ENCODE measurements around the gene LIPA.

Gene LIPA

DNA sequence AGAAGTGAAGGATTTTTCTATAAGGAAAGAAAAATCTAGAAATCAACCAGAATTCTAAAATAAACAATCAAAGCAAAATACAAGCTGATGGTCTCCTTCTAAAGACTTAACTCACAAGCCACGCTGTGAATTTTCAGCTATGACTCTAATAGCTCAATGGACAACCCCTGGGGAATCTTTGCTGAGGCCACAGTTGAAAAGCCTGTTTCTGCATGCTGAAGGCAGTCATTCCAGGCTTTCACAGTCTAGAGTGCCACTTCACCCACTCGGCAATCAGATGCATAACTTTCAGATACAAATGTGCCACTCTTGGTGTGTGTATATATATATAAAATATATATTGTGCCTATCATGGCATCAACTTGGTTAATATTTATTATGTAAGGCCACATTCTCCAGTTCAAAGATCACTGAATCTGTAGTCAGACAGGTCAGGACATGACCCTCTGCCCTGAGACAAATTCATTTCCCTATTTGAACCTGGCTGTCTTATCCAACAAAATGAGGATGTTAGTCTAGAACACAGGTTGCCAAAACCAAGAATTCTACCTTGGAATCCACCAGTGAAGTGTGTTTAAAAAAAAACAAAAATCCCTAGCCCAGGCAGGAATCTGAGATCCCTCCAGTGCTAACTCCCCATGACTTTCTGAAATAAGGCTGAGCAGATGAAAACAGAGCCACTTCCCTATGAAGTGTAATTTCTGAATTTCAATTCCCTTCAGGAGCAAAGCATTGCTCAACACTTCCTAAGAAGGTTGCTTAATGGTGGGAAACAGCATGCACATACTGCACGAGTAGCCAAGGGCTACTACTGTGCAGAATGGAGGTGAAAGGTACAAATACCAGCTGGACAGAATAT lies 9.9 kb downstream of the LIPA start:
- Histone ChIP-seq H3K4me3 (IDR thresholded peaks at IDR 0.05; ENCODE audit: insufficient read depth, low read depth, low read length) (no peak overlapping the region), H3K79me2 (ENCODE audit: insufficient read depth, low read depth) (no peaks in the 10 kb centered on the region), H2AFZ (ENCODE audit: low read depth) (no peak overlapping the region), H3K27ac (no peak overlapping the region), H3K4me2 (no peak overlapping the region), H3K4me1 (ENCODE audit: low read depth, poor library complexity, severe bottlenecking) (no peaks in the 10 kb centered on the region), H3K9ac (no peak overlapping the region), H3K36me3 (ENCODE audit: insufficient read depth) (no peaks in the 10 kb centered on the region), H4K20me1 (ENCODE audit: insufficient read depth) (no peaks in the 10 kb centered on the region), H3K27me3 (ENCODE audit: insufficient read depth, low read depth) (no peaks in the 10 kb centered on the region)
- TF ChIP-seq, protein P1, sequence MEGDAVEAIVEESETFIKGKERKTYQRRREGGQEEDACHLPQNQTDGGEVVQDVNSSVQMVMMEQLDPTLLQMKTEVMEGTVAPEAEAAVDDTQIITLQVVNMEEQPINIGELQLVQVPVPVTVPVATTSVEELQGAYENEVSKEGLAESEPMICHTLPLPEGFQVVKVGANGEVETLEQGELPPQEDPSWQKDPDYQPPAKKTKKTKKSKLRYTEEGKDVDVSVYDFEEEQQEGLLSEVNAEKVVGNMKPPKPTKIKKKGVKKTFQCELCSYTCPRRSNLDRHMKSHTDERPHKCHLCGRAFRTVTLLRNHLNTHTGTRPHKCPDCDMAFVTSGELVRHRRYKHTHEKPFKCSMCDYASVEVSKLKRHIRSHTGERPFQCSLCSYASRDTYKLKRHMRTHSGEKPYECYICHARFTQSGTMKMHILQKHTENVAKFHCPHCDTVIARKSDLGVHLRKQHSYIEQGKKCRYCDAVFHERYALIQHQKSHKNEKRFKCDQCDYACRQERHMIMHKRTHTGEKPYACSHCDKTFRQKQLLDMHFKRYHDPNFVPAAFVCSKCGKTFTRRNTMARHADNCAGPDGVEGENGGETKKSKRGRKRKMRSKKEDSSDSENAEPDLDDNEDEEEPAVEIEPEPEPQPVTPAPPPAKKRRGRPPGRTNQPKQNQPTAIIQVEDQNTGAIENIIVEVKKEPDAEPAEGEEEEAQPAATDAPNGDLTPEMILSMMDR (conservative IDR thresholded peaks at IDR 0.05; ENCODE audit: low read depth, low read length), result no peak

DNA sequence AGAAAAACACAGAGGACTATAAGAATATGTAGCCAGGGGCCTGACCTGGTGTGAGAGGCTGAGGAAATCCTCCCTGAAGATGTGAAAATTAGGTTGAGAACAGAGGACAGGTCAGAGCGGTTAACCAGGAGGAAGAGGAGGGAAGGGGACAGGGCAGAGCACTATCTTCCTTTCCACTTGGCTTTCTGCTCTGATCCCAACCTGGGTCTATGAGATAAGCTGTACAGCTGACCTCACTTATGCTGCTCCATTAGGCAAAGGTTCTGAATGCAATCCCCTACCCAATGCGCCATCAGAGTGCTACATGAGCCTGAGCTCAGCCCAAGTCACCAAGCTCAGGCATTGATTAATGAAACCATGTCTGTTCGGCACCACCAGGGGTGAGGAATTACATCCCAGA lies 10.5 kb downstream of the LIPA start:
- no peak overlapping the region for H3K27ac ChIP-seq
- H3K4me3 ChIP-seq (IDR thresholded peaks at IDR 0.05; ENCODE audit: insufficient read depth, low read depth, low read length), result no peak overlapping the region
- H3K4me2 ChIP-seq, result no peak overlapping the region

GRCh38 chr10:89240519-89240918 lies 11.1 kb downstream of the LIPA start:
- H3K4me2 ChIP-seq, result no peak overlapping the region
- no peaks in the 10 kb centered on the region for H3K27me3 ChIP-seq (ENCODE audit: insufficient read depth, low read depth)
- no peaks in the 10 kb centered on the region for H3K4me1 ChIP-seq (ENCODE audit: low read depth, poor library complexity, severe bottlenecking)
- no peaks in the 10 kb centered on the region for H3K79me2 ChIP-seq (ENCODE audit: insufficient read depth, low read depth)
- H3K4me3 ChIP-seq (IDR thresholded peaks at IDR 0.05; ENCODE audit: insufficient read depth, low read depth, low read length), result no peak overlapping the region
- H3K9ac ChIP-seq, result no peak overlapping the region
- H3K27ac ChIP-seq, result no peak overlapping the region
- TF ChIP-seq, protein P1 (conservative IDR thresholded peaks at IDR 0.05; ENCODE audit: low read depth, low read length), result no peak
- H2AFZ ChIP-seq (ENCODE audit: low read depth), result no peak overlapping the region
- H4K20me1 ChIP-seq (ENCODE audit: insufficient read depth), result no peaks in the 10 kb centered on the region
- H3K36me3 ChIP-seq (ENCODE audit: insufficient read depth), result no peaks in the 10 kb centered on the region

More for the DNA sequence above, 10.5 kb downstream of the LIPA start:
- H4K20me1 ChIP-seq (ENCODE audit: insufficient read depth), result no peaks in the 10 kb centered on the region
- H2AFZ ChIP-seq (ENCODE audit: low read depth), result no peak overlapping the region
- no peaks in the 10 kb centered on the region for H3K27me3 ChIP-seq (ENCODE audit: insufficient read depth, low read depth)
- H3K9ac ChIP-seq, result no peak overlapping the region
- TF ChIP-seq, protein P1 (conservative IDR thresholded peaks at IDR 0.05; ENCODE audit: low read depth, low read length), result no peak
- no peaks in the 10 kb centered on the region for H3K4me1 ChIP-seq (ENCODE audit: low read depth, poor library complexity, severe bottlenecking)
- H3K79me2 ChIP-seq (ENCODE audit: insufficient read depth, low read depth), result no peaks in the 10 kb centered on the region
- H3K36me3 ChIP-seq (ENCODE audit: insufficient read depth), result no peaks in the 10 kb centered on the region

GRCh38 chr10:89238956-89239644 lies 12.5 kb downstream of the LIPA start:
- Histone ChIP-seq H3K9ac (no peak overlapping the region), H3K4me1 (ENCODE audit: low read depth, poor library complexity, severe bottlenecking) (no peaks in the 10 kb centered on the region), H3K27me3 (ENCODE audit: insufficient read depth, low read depth) (no peaks in the 10 kb centered on the region), H2AFZ (ENCODE audit: low read depth) (no peak overlapping the region), H4K20me1 (ENCODE audit: insufficient read depth) (no peaks in the 10 kb centered on the region), H3K4me3 (IDR thresholded peaks at IDR 0.05; ENCODE audit: insufficient read depth, low read depth, low read length) (no peak overlapping the region), H3K79me2 (ENCODE audit: insufficient read depth, low read depth) (no peaks in the 10 kb centered on the region), H3K36me3 (ENCODE audit: insufficient read depth) (no peaks in the 10 kb centered on the region), H3K27ac (no peak overlapping the region), H3K4me2 (no peak overlapping the region)
- TF ChIP-seq, protein P1 (conservative IDR thresholded peaks at IDR 0.05; ENCODE audit: low read depth, low read length), result no peak
